Fibroblast of lung (primary cell): ENCODE data around the gene PAK1IP1. TPM values are rescaled to one million over a fixed set of nuclear protein-coding genes. Genes with fewer than 3 reads are reported as not detected.
"Not testable (repeated sequence)": the region's sequence is repeated elsewhere in the genome, so short reads cannot be mapped to it uniquely, and the experiment has no call there.

Source experiments
- DNase-seq, 2 donors: peaks; one replicate each; pipeline versions ENCODE4 v3.0.0 to v3.0.0-alpha.2; 2010; ENCODE audit warnings: low read depth in 2 of 2
- H2AFZ ChIP-seq: 2 replicates; pipeline ENCODE4 v1.5.1; 2012; ENCODE audit warnings: low read length, control low read depth, inconsistent platforms
- H3K27ac ChIP-seq: 2 replicates; pipeline ENCODE4 v1.5.1; 2011; ENCODE audit warnings: low read length, control low read depth; ENCODE audit not compliant: insufficient read depth
- H3K27me3 ChIP-seq: 2 replicates; pipeline ENCODE4 v1.5.1; 2011; ENCODE audit warnings: mild to moderate bottlenecking, low read length; ENCODE audit not compliant: control insufficient read depth, insufficient read depth
- H3K36me3 ChIP-seq: 2 replicates; pipeline ENCODE4 v1.5.1; 2011; ENCODE audit warnings: low read length; ENCODE audit not compliant: control insufficient read depth, insufficient read depth
- H3K4me1 ChIP-seq: 2 replicates; pipeline ENCODE4 v1.5.1; 2011; ENCODE audit warnings: low read length; ENCODE audit not compliant: control insufficient read depth, insufficient read depth; ENCODE audit errors: extremely low read depth
- H3K4me2 ChIP-seq: 2 replicates; pipeline ENCODE4 v1.5.1; 2011; ENCODE audit warnings: low read length, control low read depth; ENCODE audit not compliant: insufficient read depth; ENCODE audit errors: extremely low read depth
- H3K4me3 ChIP-seq, 4 experiments: fragments of 200-600 bp in 1 of 4; sonication (generic) in 1 of 4; replicated peaks in 1 of 4; 2 replicates each; pipeline ENCODE4 v1.5.1; 2011 to 2016; ENCODE audit warnings: low read length in 4 of 4, low read depth in 3 of 4, mild to moderate bottlenecking in 3 of 4, control low read depth in 2 of 4, inconsistent platforms in 1 of 4, mixed read lengths in 1 of 4; ENCODE audit not compliant: insufficient read depth in 1 of 4; ENCODE audit errors: control extremely low read depth in 1 of 4
- H3K79me2 ChIP-seq: 2 replicates; pipeline ENCODE4 v1.5.1; 2012; ENCODE audit warnings: mild to moderate bottlenecking, low read length, inconsistent platforms; ENCODE audit not compliant: control insufficient read depth, insufficient read depth
- H3K9ac ChIP-seq: 2 replicates; pipeline ENCODE4 v1.5.1; 2011; ENCODE audit warnings: mild to moderate bottlenecking, low read length, control low read depth; ENCODE audit not compliant: insufficient read depth
- H3K9me3 ChIP-seq: 2 replicates; pipeline ENCODE4 v1.5.1; 2012; ENCODE audit warnings: low read depth, low read length; ENCODE audit not compliant: control insufficient read depth, insufficient read depth
- H4K20me1 ChIP-seq: 2 replicates; pipeline ENCODE4 v1.5.1; 2011; ENCODE audit warnings: low read length; ENCODE audit not compliant: control insufficient read depth, insufficient read depth; ENCODE audit errors: extremely low read depth
- EZH2 ChIP-seq: IDR thresholded peaks from 2 replicates; pipeline ENCODE4 v1.5.1; 2012; ENCODE audit warnings: low read length, control low read depth, mild to moderate bottlenecking; ENCODE audit errors: missing control alignments
- polyA plus RNA-seq, 2 donors: library from polyadenylated mRNA; depleted of rRNA in 1 of 2; stranded (reverse) in 1 of 2; unstranded in 1 of 2; fragments of >200 nt; gene quantifications; 2 replicates each; pipeline ENCODE4 v1.2.1, GENCODE V29; 2011 to 2012; ENCODE audit warnings: missing spikeins in 1 of 2
- total RNA-seq: library from RNA; depleted of rRNA; stranded (reverse); fragments of >200 nt; gene quantifications from 2 replicates; pipeline ENCODE4 v1.2.1, GENCODE V29; 2014
- TF ChIP-seq, protein P1 (sequence below), 2 donors: IDR thresholded peaks in 1 of 2; conservative IDR thresholded peaks in 1 of 2; 1 replicate in 1 of 2; 2 replicates in 1 of 2; pipeline ENCODE4 v1.5.1; 2011 to 2012; ENCODE audit warnings: low read length in 2 of 2, control low read depth in 1 of 2, inconsistent platforms in 1 of 2, low read depth in 1 of 2, mild to moderate bottlenecking in 1 of 2

PAK1IP1 gene
- total and polyA plus RNA-seq, 2 donors (not counting 1 experiment from before 2014, with no cell fraction given), result 16.3 to 27.3 TPM

GRCh38 chr6:10659699-10660348 is 34.9 kb upstream of the PAK1IP1 start:
- H3K27ac ChIP-seq, result no peak overlapping the region
- no peaks in the 10 kb centered on the region for H3K9me3 ChIP-seq
- H3K4me3 ChIP-seq, result peak overlapping the region in 2 of 4 experiments; percentile 24 to 48

DNA sequence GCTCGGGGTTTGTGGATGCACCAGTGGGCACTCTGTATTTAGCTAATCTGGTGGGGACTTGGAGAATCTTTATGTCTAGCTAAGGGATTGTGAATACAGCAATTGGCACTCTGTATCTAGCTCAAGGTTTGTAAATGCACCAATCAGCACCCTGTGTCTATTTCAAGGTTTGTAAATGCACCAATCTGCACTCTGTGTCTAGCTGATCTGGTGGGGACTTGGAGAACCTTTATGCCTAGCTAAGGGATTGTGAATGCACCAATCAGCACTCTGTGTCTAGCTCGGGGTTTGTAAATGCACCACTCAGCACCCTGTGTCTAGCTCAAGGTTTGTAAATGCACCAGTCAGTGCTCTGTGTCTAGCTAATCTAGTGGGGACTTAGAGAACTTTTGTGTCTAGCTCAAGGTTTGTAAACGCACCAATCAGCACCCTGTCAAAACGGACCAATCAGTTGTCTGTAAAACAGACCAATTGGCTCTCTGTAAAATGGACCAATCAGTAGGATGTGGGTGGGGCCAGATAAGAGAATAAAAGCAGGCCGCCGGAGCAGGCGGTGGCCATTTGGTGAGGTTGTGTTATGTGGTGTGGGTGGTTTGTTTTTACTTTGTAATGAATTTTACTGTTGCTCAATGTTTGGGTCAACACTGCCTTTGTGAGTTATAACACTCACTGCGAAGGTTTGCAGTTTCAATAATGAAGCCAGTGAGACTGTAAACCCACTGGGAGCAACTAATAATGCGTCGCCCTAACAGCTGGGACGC is 34.2 kb upstream of the PAK1IP1 start:
- not testable (repeated sequence) for H3K9me3 ChIP-seq, H4K20me1 ChIP-seq, H3K36me3 ChIP-seq, H3K4me2 ChIP-seq, H3K4me3 ChIP-seq, H3K27me3 ChIP-seq, H2AFZ ChIP-seq, H3K9ac ChIP-seq, H3K27ac ChIP-seq, DNase-seq, H3K4me1 ChIP-seq, H3K79me2 ChIP-seq

More at GRCh38 chr6:10659699-10660348, 34.9 kb upstream of the PAK1IP1 start:
- no peaks in the 10 kb centered on the region for H3K79me2 ChIP-seq
- H3K9ac ChIP-seq, result no peak overlapping the region
- H3K27me3 ChIP-seq, result no peaks in the 10 kb centered on the region
- no peak overlapping the region for H3K4me2 ChIP-seq
- H4K20me1 ChIP-seq, result no peaks in the 10 kb centered on the region
- TF ChIP-seq, protein P1, sequence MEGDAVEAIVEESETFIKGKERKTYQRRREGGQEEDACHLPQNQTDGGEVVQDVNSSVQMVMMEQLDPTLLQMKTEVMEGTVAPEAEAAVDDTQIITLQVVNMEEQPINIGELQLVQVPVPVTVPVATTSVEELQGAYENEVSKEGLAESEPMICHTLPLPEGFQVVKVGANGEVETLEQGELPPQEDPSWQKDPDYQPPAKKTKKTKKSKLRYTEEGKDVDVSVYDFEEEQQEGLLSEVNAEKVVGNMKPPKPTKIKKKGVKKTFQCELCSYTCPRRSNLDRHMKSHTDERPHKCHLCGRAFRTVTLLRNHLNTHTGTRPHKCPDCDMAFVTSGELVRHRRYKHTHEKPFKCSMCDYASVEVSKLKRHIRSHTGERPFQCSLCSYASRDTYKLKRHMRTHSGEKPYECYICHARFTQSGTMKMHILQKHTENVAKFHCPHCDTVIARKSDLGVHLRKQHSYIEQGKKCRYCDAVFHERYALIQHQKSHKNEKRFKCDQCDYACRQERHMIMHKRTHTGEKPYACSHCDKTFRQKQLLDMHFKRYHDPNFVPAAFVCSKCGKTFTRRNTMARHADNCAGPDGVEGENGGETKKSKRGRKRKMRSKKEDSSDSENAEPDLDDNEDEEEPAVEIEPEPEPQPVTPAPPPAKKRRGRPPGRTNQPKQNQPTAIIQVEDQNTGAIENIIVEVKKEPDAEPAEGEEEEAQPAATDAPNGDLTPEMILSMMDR (conservative IDR thresholded peaks at IDR 0.05 in 1 of 2, IDR thresholded peaks at IDR 0.05 in 1 of 2; ENCODE audit: low read depth in 1 of 2, low read length in 2 of 2), result no peak
- TF ChIP-seq EZH2, result no peak
- no peak for DNase-seq
- H3K36me3 ChIP-seq, result no peaks in the 10 kb centered on the region
- H3K4me1 ChIP-seq, result no peaks in the 10 kb centered on the region
- no peak overlapping the region for H2AFZ ChIP-seq

DNA sequence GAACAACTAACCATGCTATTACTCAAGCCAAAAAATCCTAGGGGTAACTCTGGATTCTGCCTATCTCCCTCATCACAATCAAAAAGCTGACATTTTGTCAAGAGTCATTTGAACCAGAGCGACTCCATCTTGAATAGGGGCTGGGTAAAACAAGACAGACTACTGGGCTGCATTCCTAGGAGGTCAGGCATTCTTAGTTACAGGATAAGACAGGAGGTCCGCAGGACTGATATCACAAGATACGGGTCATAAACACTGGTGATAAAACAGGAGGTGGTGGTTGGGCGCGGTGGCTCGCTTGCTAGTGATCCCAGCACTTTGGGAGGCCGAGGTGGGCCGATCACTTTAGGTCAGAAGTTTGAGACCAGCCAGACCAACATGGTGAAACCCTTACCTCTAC is 32.6 kb upstream of the PAK1IP1 start:
- no peaks in the 10 kb centered on the region for H3K79me2 ChIP-seq
- no peaks in the 10 kb centered on the region for H3K36me3 ChIP-seq
- H2AFZ ChIP-seq, result no peak overlapping the region
- H3K4me2 ChIP-seq, result no peak overlapping the region
- no peak overlapping the region for H3K4me3 ChIP-seq
- H3K27ac ChIP-seq, result no peak overlapping the region
- no peaks in the 10 kb centered on the region for H3K9me3 ChIP-seq
- H3K9ac ChIP-seq, result no peak overlapping the region
- no peak for TF ChIP-seq EZH2
- TF ChIP-seq, protein P1 (conservative IDR thresholded peaks at IDR 0.05 in 1 of 2, IDR thresholded peaks at IDR 0.05 in 1 of 2; ENCODE audit: low read depth in 1 of 2, low read length in 2 of 2), result no peak
- no peaks in the 10 kb centered on the region for H3K27me3 ChIP-seq
- DNase-seq, result no peak
- no peaks in the 10 kb centered on the region for H4K20me1 ChIP-seq
- no peaks in the 10 kb centered on the region for H3K4me1 ChIP-seq
